ENCODE measurements around the gene MRPL54.

DNA sequence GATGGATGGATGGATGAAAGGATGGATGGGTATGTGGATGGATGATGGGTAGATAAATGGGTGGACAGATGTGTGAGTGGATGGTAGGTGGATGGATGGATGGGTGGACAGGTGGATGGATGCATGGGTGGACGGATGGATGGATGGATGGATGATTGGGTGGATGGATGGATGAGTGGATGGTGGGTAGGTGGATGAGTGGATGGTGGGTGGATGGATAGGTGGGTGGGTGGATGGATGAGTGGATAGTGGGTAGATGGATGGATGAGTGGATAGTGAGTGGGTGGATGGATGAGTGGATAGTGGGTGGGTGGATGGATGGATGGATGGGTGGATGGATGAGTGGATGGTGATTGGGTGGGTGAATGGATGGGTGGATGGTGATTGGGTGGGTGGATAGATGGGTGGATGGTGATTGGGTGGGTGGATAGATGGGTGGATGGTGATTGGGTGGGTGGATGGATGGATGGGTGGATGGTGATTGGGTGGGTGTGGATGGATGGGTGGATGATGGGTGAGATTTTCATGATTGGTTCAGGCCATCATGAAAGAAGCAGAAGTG lies 14.1 kb downstream of the MRPL54 start:
- TF ChIP-seq, protein P1, sequence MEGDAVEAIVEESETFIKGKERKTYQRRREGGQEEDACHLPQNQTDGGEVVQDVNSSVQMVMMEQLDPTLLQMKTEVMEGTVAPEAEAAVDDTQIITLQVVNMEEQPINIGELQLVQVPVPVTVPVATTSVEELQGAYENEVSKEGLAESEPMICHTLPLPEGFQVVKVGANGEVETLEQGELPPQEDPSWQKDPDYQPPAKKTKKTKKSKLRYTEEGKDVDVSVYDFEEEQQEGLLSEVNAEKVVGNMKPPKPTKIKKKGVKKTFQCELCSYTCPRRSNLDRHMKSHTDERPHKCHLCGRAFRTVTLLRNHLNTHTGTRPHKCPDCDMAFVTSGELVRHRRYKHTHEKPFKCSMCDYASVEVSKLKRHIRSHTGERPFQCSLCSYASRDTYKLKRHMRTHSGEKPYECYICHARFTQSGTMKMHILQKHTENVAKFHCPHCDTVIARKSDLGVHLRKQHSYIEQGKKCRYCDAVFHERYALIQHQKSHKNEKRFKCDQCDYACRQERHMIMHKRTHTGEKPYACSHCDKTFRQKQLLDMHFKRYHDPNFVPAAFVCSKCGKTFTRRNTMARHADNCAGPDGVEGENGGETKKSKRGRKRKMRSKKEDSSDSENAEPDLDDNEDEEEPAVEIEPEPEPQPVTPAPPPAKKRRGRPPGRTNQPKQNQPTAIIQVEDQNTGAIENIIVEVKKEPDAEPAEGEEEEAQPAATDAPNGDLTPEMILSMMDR (IDR thresholded peaks at IDR 0.05; ENCODE audit: poor library complexity, severe bottlenecking): no peak
- no peak for TF ChIP-seq EP300 (conservative IDR thresholded peaks at IDR 0.05; ENCODE audit: poor library complexity, severe bottlenecking)
- no peak for TF ChIP-seq POLR2AphosphoS5 (IDR thresholded peaks at IDR 0.05)
- no peak for TF ChIP-seq EZH2 (IDR thresholded peaks at IDR 0.05; ENCODE audit: borderline replicate concordance, insufficient read depth, low read length, poor library complexity, severe bottlenecking)
- TF ChIP-seq, protein P2, sequence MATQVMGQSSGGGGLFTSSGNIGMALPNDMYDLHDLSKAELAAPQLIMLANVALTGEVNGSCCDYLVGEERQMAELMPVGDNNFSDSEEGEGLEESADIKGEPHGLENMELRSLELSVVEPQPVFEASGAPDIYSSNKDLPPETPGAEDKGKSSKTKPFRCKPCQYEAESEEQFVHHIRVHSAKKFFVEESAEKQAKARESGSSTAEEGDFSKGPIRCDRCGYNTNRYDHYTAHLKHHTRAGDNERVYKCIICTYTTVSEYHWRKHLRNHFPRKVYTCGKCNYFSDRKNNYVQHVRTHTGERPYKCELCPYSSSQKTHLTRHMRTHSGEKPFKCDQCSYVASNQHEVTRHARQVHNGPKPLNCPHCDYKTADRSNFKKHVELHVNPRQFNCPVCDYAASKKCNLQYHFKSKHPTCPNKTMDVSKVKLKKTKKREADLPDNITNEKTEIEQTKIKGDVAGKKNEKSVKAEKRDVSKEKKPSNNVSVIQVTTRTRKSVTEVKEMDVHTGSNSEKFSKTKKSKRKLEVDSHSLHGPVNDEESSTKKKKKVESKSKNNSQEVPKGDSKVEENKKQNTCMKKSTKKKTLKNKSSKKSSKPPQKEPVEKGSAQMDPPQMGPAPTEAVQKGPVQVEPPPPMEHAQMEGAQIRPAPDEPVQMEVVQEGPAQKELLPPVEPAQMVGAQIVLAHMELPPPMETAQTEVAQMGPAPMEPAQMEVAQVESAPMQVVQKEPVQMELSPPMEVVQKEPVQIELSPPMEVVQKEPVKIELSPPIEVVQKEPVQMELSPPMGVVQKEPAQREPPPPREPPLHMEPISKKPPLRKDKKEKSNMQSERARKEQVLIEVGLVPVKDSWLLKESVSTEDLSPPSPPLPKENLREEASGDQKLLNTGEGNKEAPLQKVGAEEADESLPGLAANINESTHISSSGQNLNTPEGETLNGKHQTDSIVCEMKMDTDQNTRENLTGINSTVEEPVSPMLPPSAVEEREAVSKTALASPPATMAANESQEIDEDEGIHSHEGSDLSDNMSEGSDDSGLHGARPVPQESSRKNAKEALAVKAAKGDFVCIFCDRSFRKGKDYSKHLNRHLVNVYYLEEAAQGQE (IDR thresholded peaks at IDR 0.05; ENCODE audit: borderline replicate concordance): no peak
- no peak for TF ChIP-seq MXI1 (conservative IDR thresholded peaks at IDR 0.05; ENCODE audit: poor library complexity, severe bottlenecking)

Data from neural cell (in vitro differentiated cells).